LoVo (cell line): ENCODE data around the gene CDR2L.
"Not testable (repeated sequence)": the region's sequence is repeated elsewhere in the genome, so short reads cannot be mapped to it uniquely, and the experiment has no call there.

Experiments used
- DNase-seq: peaks from one replicate; pipeline ENCODE4 v3.0.0-alpha.2; 2016; ENCODE audit warnings: low spot score

The CDR2L gene

DNA sequence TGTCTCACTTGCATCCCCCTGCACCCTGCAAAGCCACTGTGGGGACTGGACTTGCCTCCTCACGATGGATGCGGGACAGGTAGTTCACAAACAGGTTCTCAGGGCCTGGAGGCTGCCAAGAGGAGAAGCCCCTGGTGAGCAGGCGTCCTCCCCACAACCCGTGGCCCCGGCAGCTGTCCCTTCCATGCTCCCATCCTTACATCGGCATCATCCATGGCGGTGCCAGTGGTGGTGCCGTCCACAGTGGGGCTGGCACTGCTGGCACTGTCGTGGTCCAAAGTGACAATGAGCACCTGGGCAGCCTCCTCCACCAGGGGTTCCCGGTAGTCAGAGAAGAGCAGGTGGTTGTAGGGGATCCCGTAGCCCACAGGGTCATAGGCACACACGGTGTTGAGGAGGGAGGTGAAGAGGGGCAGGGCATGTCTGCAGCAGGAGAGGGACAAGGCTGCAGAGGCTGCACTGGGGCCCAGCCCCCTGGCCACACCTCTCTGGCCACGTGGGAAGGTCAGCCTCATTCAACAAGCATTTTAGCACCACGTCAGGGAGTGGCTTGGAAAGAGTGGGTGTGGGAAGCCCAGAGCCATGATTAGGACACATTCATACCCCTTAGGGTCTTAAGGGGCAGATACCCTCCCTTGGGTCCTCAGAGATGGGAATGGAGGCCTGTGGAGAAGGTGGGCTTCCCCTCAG, 27.5 kb upstream of the CDR2L start:
- DNase-seq = no peak

DNA sequence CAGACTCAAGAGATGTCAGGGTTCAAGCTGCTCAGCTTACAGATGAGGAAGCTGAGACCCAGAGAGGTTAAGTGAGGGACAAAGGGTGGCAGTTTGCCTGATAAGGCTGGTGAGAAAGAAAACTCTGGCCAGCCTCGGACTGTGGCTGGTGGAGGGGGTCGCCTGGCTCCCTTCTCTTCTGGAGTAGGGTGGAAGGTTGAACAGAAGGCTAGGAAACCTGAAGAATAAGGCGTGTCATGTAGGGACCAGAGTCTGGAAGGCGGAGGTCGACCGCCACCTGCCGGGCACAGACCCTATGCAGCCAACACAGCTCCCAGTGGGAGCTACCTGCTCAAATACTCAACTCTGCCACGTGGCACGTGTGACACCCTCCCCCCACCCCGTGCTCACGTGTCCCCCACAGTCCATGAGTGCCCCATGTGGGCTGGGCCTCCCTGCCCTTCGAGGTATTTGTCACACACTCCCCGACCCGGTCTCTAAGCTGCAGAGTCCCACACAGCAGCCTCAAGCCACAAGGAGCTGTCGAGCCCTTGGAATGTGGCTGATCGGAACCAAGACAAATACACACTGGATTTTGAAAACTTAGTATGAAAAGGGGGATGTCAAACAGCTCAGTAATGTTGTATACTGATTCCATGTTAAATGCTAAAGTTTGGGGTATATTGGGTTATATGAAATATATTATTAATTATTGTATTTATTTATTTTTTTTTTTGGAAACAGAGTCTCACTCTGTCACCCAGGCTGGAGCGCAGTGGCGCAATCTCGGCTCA, 26.7 kb upstream of the CDR2L start:
- no peak for DNase-seq

DNA sequence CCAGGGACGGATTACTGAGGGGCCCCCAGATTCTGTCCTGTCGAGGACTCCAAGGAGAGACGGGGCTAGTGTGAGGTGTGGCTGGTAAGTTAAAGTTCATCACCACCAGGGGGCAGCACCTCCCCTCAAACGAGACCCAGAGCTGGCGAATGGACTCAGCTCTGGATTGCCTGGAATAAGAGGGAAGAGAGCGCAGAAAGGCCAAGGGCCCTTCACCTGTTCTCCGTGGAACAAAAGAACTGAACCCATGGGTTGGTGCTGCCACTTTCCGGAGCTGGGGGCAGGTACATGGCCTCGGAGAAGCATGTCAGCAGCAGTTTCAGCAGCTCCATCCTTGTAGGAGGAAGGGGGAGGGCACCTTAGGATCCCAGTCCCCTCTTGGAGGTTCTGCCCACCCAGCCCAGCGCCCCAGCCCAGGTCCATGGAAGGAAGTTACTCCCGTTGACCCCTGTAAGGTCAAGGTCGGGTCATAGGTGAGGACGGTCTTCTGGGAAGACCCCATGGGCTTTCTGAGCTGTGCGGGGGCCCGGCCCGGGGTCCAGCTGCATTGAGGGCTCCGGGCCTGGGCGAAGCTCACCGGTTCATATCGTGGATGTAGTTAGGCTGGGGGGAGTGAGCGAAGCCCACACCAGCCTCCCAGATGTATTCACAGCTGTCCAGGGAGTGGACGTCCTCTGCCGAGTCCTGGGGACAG, 25.6 kb upstream of the CDR2L start:
- peak; percentile 82 for DNase-seq

DNA sequence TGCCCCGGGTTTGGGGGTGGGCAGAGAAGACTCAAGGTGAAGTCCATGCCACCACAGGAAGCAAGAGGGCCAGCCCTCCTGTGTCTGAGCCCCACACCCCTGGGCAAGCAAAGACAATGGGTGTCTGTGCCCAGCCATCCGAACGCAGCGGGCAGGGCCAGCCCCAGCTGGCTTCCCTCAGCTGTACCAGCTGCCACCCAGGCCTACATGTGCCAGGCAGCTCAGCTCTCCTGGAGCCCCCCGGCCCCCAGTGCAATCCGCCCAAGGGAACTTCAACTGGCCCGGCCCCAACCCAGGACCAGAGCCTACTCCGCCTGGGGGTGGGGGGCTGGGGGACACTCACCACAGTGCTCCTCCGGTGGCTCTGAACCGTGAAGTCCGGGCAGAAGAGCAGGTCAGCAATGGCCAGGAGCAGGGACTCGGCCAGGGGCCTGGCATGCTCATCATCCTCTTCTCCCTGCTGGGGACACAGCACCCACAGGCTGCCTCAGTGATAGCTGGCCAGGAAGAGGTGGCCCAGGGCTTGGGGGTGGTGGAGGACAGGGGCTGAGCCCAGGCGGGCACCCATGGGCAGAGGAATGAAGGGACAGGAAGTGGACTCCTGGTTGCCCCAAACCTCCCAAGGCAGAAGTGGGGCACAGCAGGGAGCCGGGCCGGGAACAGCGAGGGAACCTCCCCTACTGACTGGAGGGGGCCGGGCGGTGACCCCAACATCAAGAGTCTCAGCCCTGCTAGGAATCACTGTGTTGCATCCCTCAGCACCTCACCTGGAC, 24.6 kb upstream of the CDR2L start:
- DNase-seq = no peak

DNA sequence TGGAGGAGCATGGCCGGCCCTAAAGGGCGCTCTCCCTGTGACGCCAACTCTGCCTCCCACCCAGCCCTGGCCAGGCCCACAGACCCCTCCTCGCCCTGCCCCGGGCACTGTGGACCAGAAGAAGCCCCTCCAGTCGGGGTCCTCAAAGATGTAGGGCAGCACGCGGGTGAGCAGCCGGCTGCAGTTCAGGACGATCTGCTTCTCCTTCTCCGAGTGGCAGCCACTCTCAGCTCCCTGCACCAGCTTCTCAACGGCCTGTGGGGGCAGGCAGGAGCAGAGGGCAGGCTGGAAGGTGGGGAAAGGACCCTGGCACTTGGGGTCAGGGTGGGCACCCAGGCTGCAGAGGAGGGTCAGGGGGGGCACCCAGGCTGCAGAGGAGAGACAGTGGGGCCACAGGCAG, 23.8 kb upstream of the CDR2L start:
- DNase-seq = no peak

DNA sequence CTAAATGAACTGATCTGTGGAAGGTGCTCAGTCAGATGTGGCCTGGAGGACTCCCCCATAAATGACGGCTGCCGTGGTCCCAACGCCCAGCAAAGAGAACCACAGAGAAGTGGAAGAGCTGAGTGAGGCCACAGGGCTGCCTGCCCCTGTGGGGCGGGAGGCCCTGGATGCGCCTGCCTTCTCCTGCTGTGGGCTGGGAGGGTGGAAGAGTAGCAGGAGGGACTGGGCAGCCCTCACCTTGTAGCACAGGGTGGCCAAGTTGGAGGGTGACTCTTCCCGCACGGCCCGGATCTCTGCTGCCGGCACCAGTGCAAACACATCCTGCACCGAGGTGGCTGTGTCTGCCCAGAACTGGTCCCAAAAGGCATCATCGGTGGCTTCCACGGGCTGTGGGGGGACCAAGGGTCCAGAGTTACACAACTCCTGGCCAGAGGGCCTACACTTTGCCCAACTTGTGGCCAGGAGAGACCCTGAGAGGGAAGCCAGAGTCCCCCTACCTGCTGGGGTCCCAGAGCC, 23.1 kb upstream of the CDR2L start:
- DNase-seq = no peak

DNA sequence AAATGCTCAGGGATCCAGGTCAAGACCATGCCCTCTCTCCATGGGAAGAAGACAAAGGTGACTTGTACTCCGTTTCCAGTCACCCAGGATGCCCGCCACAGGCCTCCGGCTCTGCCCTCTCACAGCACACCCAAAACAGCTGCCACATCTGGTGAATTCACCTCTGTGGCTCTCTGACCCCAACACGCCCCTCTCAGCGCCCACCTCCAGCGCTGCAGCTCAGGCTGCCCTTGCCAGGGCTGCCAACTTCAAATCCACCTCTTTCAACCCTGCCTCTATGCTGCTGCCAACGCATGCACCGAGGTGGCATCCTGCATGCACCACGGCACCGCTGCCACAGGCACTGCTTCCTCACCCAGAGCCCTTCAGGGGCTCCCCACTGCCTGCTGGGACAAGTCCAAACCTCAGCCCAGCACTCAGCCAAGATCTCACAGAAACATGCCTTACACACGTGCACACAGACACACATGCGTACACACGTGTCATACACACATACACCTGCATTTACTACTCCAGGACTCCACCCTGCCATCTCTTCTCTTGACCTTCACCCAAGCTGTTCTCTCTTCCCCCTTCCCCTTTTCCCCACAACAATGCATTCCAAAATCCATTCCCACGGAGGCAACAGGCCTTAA, 22.3 kb upstream of the CDR2L start:
- DNase-seq = no peak

DNA sequence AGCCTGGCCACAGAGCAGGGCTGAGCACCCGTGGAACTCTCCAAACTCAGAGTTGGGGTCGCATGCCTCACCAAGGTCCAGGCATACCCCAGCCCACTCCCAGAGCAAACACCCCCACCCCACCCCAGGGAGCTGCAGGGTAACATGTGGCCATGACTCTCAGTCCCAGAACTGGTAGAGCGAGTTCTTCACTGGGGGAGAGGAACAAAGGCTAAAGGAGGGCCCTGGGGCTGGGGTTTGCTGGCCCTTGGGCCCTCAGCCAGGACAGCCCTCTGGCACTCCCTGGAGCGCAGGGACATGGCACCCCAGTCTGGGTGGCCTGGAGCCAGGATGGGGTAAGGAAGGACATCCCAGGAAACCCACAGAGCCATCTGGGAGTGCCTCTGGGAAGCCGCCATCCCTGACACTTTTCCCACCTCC, 19.1 kb upstream of the CDR2L start:
- peak; percentile 16 for DNase-seq

DNA sequence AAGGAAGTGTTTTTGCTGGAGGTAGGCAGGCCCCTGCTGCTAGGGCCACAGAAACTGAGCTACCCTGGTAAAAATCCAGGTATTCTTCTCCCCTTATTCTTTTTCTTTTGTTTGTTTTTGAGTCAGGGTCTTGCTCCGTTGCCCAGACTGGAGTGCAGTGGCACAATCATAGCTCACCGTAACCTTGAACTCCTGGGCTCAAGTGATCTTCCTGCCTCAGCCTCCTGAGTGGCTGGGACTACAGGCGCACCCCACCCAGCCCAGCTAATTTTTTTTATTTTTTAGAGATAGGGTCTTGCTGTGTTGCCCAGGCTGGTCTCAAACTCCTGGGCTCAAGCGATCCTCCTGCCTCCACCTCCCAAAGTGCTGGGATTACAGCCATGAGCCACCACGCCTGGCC, 17.9 kb upstream of the CDR2L start:
- DNase-seq = not testable (repeated sequence)

DNA sequence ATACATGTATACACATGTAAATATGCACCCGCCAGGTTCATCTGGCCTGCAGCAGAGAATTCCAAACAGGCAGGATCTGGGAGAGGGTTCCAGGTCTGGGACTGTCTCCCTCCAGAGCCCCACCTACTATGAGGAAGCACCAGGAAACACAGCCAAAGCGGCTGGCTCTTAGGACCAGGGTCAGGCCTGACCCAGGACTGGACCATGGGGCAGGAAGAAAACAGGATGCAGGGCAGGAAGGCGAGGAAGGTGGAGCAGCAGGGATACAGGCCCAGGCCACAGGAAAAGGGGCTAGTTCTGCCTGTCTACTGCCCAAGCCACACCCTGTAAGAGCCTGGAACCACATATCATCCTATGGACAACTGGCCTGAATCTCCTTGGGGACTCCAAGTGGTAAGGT, 17.0 kb upstream of the CDR2L start:
- DNase-seq = no peak

DNA sequence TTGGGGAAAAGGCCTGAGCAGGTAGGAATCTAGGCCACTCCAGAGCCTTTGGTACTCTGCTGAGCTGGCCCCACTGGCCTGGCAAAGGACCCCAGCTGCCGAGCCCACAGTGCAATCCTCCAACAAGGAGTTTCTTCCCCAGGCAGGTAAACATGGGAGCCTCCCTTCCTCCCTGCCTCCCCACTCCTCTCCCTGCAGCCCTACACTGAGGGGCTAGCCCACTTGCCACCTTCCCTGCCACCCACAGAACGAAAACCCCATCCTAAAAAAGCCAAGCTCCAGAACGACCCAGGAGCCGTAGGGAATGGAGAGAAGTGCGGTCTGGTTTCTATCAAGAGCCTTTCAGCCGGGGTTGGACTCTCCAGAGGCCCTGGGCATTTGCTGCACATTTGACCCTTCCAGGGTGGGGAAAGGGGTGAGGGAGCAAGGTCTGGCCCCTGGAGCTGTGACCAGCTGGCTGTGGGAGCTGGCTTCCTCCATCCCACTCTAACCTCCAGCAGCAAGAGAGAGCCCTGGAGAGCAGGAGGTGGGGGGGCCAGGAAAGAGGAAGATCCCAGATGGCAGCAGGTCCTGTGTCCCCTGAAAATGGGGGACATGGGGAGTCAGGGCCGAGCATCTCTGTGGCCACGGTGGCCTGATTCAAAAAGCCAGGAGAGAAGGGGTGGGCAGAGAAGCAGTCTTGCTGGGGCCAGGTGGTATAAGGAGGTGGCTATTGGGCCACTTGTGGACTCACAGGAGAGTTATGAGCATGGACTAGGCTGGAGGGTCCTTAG, 16.2 kb upstream of the CDR2L start:
- no peak for DNase-seq

DNA sequence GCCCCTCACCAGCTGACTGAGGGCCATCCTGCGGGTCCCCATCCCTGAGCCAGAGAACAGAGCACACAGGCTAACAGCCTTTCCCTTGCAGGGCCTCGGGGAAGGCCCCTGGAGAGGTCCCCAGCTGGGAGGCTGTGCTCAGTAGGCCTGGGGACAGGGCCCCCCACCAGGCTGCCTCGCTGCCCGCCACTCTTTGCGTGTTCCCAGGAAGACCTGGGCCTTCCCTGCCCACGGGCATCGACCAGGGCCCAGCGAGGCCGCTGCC, 15.7 kb upstream of the CDR2L start:
- DNase-seq = no peak

DNA sequence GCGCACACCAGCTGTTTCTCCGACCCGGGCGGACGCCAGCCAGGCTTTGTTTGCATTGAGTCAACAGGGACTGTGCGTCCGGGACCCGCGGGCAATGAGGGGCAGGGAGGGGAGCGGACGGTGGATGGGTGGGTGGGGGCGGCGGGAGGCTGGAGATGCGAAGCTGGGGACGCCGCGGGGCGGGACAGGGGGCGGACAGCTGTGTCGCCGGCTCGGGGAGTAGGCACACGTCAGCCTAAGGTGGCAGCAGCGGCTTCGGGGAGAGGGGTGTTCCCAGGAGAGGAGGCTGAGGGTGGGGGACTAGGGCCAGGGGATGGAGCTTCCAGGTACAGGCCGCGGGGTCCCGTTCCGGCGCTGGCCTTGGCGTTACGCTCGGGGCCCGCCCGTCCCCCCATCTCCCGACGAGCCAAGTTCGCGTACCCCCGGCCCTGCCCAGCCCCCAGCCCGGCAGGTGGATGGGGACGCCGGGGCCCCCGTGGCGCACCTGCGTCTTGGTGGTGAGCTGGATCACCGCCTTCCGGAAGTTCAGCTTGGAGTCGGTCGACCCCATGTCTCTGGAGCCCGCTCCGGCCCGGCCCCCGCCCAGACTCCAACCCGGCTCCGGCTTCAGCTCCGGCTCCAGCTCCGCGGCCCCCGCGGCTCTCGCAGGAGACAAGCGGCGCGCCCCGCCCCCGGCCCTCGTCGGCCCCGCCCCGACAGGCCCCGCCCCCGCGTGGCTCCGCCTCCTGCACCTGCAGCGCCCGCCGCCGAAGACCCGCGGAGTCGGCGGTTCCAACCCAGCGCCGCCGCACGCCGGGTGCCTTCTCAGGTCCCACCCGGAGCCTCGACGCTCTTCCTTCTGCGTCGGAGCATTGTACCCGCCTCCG, 15.1 kb upstream of the CDR2L start, which contains the start of gene HID1:
TSS of gene HID1 (minus strand) at position 653 of the 866 bp plus-strand sequence. CDS start at position 550, 103 bp downstream.
- DNase-seq = peak; percentile 76

DNA sequence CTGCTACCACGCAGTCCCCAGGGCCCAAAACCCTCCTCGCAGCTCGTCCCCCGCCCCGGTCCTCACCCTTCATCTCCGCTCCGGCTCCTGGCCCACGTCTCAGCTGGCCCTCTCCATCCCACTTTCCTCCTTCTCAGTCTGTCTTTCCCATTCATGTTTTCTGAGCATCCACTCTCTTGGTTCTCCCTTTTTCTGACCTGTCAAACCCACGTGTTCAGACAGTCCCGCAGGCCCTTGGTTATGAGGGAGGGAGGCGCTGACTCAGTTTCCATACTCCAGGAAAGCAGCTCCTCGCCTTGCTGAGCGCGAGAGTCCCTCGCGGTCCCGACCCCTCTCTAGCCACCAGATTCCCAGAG, 14.5 kb upstream of the CDR2L start:
- DNase-seq = no peak

DNA sequence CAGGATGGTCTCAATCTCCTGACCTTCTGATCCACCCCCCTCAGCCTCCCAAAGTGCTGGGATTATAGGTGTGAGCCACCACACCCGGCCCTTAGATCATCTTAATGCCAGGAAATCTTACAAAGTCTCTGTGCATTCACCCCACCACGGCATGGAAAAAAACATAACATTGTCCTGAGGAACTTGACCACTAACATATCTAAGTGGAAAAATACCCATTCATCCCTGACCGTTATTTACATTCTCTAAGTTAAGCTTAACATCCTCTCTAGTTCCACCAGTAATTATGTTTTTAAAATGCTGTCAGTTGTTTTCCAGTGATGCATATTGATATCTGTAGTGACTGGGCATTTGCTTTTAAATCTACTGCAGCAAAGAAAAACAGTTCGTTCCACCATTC, 11.5 kb upstream of the CDR2L start:
- DNase-seq = no peak

DNA sequence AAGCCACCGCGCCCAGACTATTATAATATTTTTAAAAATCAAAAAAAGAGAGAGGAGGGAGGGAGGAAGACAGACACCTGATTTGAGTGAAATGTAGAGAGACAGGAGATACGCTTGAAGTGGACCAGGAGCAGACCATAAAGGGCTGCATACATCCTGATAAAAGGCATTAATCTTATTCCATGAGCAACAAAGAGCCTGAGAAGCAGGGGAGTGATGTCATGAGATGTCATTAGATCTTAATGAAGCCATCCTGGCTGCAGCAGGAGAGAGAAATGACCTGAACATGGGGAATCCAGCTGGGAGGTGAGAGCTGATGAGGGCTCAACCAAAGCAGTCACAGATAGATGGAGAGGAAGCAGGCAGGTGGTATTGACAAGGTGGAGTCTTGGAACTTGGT, 9.6 kb upstream of the CDR2L start:
- no peak for DNase-seq

DNA sequence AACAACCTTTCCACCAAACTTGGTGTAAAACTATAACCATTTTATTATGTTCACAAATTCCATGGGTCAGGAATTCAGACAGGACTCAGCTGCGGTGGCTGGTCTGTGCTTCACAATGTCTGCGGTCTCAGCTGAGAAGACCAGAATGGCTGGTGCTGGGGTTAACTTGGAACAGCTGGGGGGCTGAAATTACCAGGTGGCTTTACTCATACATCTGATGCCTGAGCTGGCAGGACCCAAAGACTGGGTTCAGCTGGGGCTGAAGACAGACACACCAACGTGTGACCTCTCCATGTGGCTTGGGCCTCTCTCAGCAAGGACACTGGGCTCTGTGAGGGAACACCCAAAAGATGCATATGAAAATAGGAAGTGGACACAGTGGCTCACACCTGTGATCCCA, 9.2 kb upstream of the CDR2L start:
- no peak for DNase-seq

DNA sequence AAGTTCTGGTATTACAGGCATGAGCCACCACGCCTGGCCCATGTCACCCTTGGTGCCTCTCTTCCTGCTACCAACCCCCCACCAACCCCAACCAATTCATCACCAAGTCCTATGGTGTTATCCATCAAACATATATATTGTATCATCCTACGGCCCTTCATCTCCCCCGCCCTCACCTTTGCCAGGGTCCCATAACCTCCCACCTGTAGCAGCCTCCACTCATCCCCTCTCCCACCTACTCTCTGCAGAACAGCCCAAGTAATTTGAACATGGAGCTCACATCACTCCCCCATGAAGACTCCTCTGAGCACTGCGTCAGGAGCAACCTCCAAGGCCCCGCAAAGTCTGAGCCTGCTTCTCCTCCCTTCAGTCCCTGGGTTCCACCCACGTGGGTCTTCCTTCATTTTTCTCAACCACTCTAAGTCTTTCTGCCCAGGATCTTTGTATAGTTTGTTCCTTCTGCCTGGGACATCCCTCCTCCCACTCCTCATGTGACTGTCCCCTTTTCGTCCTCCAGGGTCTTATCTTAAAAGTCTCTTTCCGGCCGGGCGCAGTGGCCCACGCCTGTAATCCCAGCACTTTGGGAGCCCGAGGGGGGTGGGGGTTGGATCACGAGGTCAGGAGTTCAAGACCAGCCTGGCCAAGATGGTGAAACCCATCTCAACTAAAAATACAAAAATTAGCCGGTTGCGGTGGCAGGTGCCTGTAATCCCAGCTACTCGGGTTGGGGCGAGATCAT, 7.9 kb upstream of the CDR2L start:
- DNase-seq = no peak

DNA sequence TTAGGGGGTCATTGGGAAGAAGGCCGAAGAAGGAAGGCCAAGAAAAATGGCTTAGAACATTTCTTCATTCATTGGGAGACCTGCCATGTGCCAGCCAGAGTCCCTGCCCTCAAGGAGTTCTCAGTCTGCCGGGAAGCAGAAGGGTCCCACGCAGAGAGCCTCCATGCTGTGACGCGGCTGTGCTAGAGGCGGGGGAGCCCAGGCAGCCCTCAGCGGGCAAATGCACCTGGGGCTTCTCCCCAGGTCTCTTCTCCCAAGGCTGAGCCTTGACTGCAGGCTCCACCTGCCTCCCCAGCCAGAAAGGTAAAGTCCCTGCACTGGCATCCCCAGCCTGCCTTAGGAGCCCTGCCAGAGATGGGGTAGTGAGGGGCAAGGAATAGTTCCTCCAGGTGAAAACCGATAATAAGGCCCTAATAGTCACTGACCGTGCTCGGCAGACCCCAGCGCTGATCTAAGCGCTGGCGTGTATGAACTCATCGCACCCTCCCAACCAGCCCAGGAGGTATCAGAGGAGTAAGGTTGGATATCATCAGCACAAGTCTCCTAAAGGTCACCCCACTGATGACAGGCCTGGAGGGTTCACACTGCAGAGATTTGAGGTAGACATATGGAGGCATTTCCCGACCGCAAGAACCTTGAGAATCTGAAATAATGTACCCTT, 6.0 kb upstream of the CDR2L start:
- DNase-seq = no peak
